Bronchial smooth muscle cell (primary cell): ENCODE measurements around the gene HMCN1. TPM values are rescaled to one million over a fixed set of nuclear protein-coding genes. Genes with fewer than 3 reads are reported as not detected.

Source experiments
- total RNA-seq: library from RNA; depleted of rRNA; stranded (reverse); fragments of >200 nt; gene quantifications from 2 replicates; pipeline ENCODE4 v1.2.1, GENCODE V29; 2014

Gene HMCN1
- total RNA-seq: 33.9 and 52.2 TPM in 2 replicates

GRCh38 chr1:185733818-185734735, at the start of gene HMCN1:
HMCN1 (plus strand) TSS chr1:185734391; CDS start chr1:185734780, 389 bp downstream.

